ENCODE data around the gene NUBPL. TPM values are rescaled to one million over a fixed set of nuclear protein-coding genes. Genes with fewer than 3 reads are reported as not detected.

The NUBPL gene
- polyA plus RNA-seq, 2 of the 4 experiments (the other 2 are of a cell fraction), result 7.6 to 14.1 TPM

DNA sequence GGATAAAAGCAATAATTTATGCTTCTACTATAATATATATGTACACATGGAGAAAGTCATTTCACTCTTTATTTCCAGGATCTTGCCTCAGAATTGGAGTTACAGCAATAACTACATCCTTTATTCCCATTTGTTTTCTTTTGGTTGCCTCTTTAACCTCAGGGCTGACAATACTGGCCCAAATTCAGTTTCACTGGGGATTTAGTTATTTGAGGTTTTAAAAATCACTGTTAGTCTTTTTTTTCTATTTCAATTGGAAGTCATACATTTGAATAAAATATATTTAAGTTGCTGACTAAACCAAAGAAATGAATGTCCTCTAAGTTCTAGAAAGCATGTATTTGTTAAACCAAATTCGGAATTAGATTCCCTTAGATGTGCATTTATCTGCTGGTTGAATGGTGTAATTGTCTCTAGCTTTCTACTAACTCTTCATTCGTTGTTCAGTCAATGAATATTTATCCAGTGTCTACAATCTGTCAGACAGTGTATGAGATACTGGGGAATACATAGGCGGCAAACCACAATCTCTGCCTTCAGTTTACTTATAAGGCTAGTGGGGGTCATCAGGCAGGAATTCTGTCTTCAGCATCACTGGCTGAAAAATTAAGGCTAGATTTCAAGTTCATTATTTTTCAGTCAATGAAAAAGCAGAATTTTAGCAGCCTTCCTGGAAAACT, 325.1 kb downstream of the NUBPL start:
- Histone ChIP-seq H3K4me1 (peaks cover 8% of the 10 kb centered on the region; the same call in 2 of the 3 replicates), H3K4me2 (no peak overlapping the region), H3K9me3 (no peaks in the 10 kb centered on the region), H3K4me3 (no peak overlapping the region), H3K27ac (no peak overlapping the region)
- FAIRE-seq (no peak), DNase-seq (ENCODE audit: low read depth in 1 of 2, low spot score in 1 of 2) (no peak), ATAC-seq (no peak)
- 57% methylated on average over 3 of the region's 3 CpGs for WGBS (ENCODE audit: missing lambda C conversion rate)
- TF ChIP-seq PHF8 (IDR thresholded peaks at IDR 0.05; ENCODE audit: borderline replicate concordance, low read depth) (no peak), MAX (IDR thresholded peaks at IDR 0.05) (no peak), EHF (CRISPR knock-in tag; IDR thresholded peaks at IDR 0.05) (no peak), KDM1A (IDR thresholded peaks at IDR 0.05; ENCODE audit: low read depth) (no peak), FOSL2 (IDR thresholded peaks at IDR 0.05) (no peak), FOSL2 (CRISPR knock-in tag; IDR thresholded peaks at IDR 0.05) (no peak), POLR2A (IDR thresholded peaks at IDR 0.05; ENCODE audit: low read length) (no peak), ZNF302 (CRISPR knock-in tag; IDR thresholded peaks at IDR 0.05) (no peak), BCL3 (IDR thresholded peaks at IDR 0.05) (no peak), CBX2 (IDR thresholded peaks at IDR 0.05; ENCODE audit: borderline replicate concordance, low read depth) (no peak), MAZ (IDR thresholded peaks at IDR 0.05; ENCODE audit: borderline replicate concordance, low read depth, low read length) (no peak)
- TF ChIP-seq, protein P1, sequence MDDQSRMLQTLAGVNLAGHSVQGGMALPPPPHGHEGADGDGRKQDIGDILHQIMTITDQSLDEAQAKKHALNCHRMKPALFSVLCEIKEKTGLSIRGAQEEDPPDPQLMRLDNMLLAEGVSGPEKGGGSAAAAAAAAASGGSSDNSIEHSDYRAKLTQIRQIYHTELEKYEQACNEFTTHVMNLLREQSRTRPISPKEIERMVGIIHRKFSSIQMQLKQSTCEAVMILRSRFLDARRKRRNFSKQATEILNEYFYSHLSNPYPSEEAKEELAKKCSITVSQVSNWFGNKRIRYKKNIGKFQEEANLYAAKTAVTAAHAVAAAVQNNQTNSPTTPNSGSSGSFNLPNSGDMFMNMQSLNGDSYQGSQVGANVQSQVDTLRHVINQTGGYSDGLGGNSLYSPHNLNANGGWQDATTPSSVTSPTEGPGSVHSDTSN (IDR thresholded peaks at IDR 0.05), result no peak
- TF ChIP-seq, protein P2, sequence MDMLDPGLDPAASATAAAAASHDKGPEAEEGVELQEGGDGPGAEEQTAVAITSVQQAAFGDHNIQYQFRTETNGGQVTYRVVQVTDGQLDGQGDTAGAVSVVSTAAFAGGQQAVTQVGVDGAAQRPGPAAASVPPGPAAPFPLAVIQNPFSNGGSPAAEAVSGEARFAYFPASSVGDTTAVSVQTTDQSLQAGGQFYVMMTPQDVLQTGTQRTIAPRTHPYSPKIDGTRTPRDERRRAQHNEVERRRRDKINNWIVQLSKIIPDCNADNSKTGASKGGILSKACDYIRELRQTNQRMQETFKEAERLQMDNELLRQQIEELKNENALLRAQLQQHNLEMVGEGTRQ (IDR thresholded peaks at IDR 0.05), result no peak
- CTCF ChIA-PET, result interaction anchor here (1.8 kb wide), 1 partner anchor 15 kb away, joined by 4 read pairs; no protein-coding TSS in a partner anchor
- POLR2A ChIA-PET, result no interaction called here

GRCh38 chr14:31887929-31888580, 326.9 kb downstream of the NUBPL start:
- H3K27ac ChIP-seq, result no peak overlapping the region
- DNase-seq (ENCODE audit: low read depth in 1 of 2, low spot score in 1 of 2) (no peak), ATAC-seq (no peak), FAIRE-seq (no peak)
- POLR2A ChIA-PET, result no interaction called here
- no peak overlapping the region for H3K4me3 ChIP-seq
- H3K4me2 ChIP-seq, result no peak overlapping the region
- TF ChIP-seq RCOR1 (IDR thresholded peaks at IDR 0.05; ENCODE audit: low read depth, low read length) (no peak), SREBF2 (IDR thresholded peaks at IDR 0.05) (no peak), HOXB13 (CRISPR knock-in tag; IDR thresholded peaks at IDR 0.05; ENCODE audit: low read depth) (no peak), ZSCAN20 (CRISPR knock-in tag; IDR thresholded peaks at IDR 0.05) (no peak), FOSB (CRISPR knock-in tag; IDR thresholded peaks at IDR 0.05) (no peak), CBX2 (IDR thresholded peaks at IDR 0.05; ENCODE audit: borderline replicate concordance, low read depth) (no peak), HOXB5 (CRISPR knock-in tag; IDR thresholded peaks at IDR 0.05) (no peak), JUN (IDR thresholded peaks at IDR 0.05) (no peak), EHF (CRISPR knock-in tag; IDR thresholded peaks at IDR 0.05) (no peak), SMC3 (IDR thresholded peaks at IDR 0.05) (no peak), POLR2AphosphoS2 (conservative IDR thresholded peaks at IDR 0.05; ENCODE audit: low read length) (no peak)
- TF ChIP-seq, protein P3, sequence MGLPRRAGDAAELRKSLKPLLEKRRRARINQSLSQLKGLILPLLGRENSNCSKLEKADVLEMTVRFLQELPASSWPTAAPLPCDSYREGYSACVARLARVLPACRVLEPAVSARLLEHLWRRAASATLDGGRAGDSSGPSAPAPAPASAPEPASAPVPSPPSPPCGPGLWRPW (IDR thresholded peaks at IDR 0.05), result no peak
- no peaks in the 10 kb centered on the region for H3K9me3 ChIP-seq
- H3K4me1 ChIP-seq, result no peaks in the 10 kb centered on the region; the same call in 2 of the 3 replicates
- 75% methylated on average over 3 of the region's 4 CpGs for WGBS (ENCODE audit: missing lambda C conversion rate)
- CTCF ChIA-PET, result interaction anchor here (1.8 kb wide), 1 partner anchor 13 kb away, joined by 4 read pairs; no protein-coding TSS in a partner anchor

Measured in A549 (cell line).